ENCODE measurements around the gene PRKCZ.

DNA sequence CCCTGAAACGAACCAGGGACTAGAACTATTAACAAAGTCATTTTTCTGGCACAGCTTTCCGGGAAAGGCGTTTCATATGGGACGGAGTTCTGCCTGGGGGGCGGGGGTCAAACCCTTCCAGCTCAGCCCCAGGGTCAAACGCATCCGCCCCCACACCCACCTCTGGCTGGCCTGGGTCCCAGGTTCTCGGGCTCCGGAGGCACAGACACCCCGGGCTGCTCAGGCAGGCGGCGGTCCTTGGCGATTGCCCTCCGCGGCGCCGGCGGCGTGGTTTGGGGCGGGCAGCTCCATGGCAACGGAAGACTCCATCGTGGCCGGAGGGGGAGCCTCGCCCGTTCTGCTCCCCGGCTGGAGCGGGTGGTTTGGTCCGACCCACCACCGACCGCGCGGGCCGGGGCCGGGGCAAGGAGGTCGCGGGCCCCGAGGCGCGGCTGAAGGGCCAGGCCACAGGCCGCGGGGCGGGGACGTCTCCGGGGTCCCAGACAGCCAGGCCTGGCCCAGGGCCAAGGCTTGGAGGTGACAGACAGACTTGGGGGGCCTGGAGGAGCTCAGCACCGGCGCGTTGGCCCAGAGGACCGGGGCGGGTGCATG lies 46.6 kb upstream of the PRKCZ start, which contains the start of gene CFAP74:
- TF ChIP-seq BHLHE40 (IDR thresholded peaks at IDR 0.05; ENCODE audit: low read depth, low read length): peak; percentile 91
- TF ChIP-seq CTCF (conservative IDR thresholded peaks at IDR 0.05; ENCODE audit: low read depth, low read length): no peak
- TF ChIP-seq POLR2A (IDR thresholded peaks at IDR 0.05; ENCODE audit: low read depth, low read length): no peak
- TF ChIP-seq RFX5 (IDR thresholded peaks at IDR 0.05; ENCODE audit: low read depth, low read length): no peak
- TF ChIP-seq, protein P1, sequence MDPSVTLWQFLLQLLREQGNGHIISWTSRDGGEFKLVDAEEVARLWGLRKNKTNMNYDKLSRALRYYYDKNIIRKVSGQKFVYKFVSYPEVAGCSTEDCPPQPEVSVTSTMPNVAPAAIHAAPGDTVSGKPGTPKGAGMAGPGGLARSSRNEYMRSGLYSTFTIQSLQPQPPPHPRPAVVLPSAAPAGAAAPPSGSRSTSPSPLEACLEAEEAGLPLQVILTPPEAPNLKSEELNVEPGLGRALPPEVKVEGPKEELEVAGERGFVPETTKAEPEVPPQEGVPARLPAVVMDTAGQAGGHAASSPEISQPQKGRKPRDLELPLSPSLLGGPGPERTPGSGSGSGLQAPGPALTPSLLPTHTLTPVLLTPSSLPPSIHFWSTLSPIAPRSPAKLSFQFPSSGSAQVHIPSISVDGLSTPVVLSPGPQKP (IDR thresholded peaks at IDR 0.05; ENCODE audit: borderline replicate concordance, low read depth, low read length): no peak
- no peak for TF ChIP-seq SMC3 (IDR thresholded peaks at IDR 0.05; ENCODE audit: low read depth, low read length)
- no peak; the same call in 1 of the 2 replicates for TF ChIP-seq CHD1 (IDR thresholded peaks at IDR 0.05; ENCODE audit: low read depth, low read length)
- TF ChIP-seq RAD21 (IDR thresholded peaks at IDR 0.05; ENCODE audit: low read length): no peak
- no peak for TF ChIP-seq CEBPB (IDR thresholded peaks at IDR 0.05; ENCODE audit: low read depth, low read length)
- no peak for TF ChIP-seq MXI1 (IDR thresholded peaks at IDR 0.05; ENCODE audit: borderline replicate concordance, low read depth, low read length)
- no peak for TF ChIP-seq RCOR1 (IDR thresholded peaks at IDR 0.05; ENCODE audit: insufficient replicate concordance, low read length)
- TF ChIP-seq, protein P2, sequence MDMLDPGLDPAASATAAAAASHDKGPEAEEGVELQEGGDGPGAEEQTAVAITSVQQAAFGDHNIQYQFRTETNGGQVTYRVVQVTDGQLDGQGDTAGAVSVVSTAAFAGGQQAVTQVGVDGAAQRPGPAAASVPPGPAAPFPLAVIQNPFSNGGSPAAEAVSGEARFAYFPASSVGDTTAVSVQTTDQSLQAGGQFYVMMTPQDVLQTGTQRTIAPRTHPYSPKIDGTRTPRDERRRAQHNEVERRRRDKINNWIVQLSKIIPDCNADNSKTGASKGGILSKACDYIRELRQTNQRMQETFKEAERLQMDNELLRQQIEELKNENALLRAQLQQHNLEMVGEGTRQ (IDR thresholded peaks at IDR 0.05; ENCODE audit: low read depth, low read length): no peak
- no peak for TF ChIP-seq NFE2L2 (IDR thresholded peaks at IDR 0.05; ENCODE audit: low read depth, low read length)
